Sigmoid colon (tissue), 3 donors: ENCODE results near the gene CDH13.

Experiments
- POLR2A ChIP-seq, 2 donors: fragments of 450-650 bp; IDR thresholded peaks; one replicate each; pipeline ENCODE4 v1.6.1; 2016; ENCODE audit warnings: antibody characterized with exemption in 2 of 2, mild to moderate bottlenecking in 2 of 2, moderate library complexity in 2 of 2
- TF ChIP-seq, protein P1 (sequence below), 4 experiments: fragments of 450-650 bp in 3 of 4; fragments of 200-600 bp in 1 of 4; IDR thresholded peaks; one replicate each; pipeline ENCODE4 v1.5.1; 2016 to 2019; ENCODE audit warnings: antibody characterized with exemption in 4 of 4, mild to moderate bottlenecking in 3 of 4, moderate library complexity in 2 of 4

DNA sequence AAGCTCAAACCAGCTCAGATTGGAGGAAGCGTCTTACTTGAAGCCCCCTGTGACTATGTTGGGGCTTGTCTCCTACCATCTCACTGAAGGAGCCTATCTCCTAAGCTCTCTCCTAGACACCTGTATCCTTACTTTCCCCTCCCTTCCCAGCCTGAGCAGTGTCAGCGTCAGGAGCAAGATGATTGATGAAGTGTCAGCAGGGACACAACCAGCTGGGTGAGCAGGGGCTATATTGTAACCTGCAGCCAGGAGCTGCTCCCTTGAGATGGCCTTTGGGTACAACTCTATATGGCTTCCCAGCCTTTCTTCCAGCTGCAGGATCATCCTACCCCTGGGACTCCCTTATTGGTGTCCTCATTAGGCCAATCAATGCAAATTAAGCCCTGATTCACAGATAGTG lies 1097.8 kb downstream of the CDH13 start:
- TF ChIP-seq, protein P1, sequence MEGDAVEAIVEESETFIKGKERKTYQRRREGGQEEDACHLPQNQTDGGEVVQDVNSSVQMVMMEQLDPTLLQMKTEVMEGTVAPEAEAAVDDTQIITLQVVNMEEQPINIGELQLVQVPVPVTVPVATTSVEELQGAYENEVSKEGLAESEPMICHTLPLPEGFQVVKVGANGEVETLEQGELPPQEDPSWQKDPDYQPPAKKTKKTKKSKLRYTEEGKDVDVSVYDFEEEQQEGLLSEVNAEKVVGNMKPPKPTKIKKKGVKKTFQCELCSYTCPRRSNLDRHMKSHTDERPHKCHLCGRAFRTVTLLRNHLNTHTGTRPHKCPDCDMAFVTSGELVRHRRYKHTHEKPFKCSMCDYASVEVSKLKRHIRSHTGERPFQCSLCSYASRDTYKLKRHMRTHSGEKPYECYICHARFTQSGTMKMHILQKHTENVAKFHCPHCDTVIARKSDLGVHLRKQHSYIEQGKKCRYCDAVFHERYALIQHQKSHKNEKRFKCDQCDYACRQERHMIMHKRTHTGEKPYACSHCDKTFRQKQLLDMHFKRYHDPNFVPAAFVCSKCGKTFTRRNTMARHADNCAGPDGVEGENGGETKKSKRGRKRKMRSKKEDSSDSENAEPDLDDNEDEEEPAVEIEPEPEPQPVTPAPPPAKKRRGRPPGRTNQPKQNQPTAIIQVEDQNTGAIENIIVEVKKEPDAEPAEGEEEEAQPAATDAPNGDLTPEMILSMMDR (IDR thresholded peaks at IDR 0.05) = no peak
- no peak for TF ChIP-seq POLR2A (IDR thresholded peaks at IDR 0.05)
